ENCODE results near the gene EXOC2.

DNA sequence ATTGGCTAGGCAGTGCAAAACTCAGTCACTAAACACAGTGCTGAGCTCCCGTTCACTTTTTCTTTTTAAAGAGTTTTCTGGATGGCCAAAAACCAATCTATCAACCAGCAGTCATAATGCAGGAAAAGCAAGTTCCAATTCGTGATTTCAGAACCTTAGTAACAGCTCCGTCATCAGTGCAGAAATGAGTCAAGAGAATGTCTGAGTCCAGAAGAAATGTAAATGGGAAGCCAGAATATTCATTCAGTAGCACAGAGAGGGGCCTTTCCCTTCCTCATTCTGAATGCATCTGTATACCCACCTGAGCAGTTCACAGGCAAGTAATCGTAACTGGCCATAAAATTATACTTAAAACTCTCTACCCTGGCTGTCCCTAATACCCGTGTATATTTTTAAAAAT is 56.5 kb downstream of the EXOC2 start:
- TF ChIP-seq, protein P1, sequence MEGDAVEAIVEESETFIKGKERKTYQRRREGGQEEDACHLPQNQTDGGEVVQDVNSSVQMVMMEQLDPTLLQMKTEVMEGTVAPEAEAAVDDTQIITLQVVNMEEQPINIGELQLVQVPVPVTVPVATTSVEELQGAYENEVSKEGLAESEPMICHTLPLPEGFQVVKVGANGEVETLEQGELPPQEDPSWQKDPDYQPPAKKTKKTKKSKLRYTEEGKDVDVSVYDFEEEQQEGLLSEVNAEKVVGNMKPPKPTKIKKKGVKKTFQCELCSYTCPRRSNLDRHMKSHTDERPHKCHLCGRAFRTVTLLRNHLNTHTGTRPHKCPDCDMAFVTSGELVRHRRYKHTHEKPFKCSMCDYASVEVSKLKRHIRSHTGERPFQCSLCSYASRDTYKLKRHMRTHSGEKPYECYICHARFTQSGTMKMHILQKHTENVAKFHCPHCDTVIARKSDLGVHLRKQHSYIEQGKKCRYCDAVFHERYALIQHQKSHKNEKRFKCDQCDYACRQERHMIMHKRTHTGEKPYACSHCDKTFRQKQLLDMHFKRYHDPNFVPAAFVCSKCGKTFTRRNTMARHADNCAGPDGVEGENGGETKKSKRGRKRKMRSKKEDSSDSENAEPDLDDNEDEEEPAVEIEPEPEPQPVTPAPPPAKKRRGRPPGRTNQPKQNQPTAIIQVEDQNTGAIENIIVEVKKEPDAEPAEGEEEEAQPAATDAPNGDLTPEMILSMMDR (conservative IDR thresholded peaks at IDR 0.05; ENCODE audit: low read length) = no peak
- no peak for TF ChIP-seq EZH2phosphoT487 (IDR thresholded peaks at IDR 0.05; ENCODE audit: borderline replicate concordance, low read depth, low read length)

Data from OCI-LY7 (cell line).